HG03066 (cell line): Measurements from ENCODE around the gene DPP3.

Experiments used
- ATAC-seq: cut with Tn5 transposase; IDR thresholded peaks from one replicate; pipeline ENCODE4 v1.9.1; 2021; ENCODE audit warnings: low read depth; ENCODE audit not compliant: unreplicated experiment

DPP3 gene

GRCh38 chr11:66555416-66555815, 75.2 kb downstream of the DPP3 start:
- ATAC-seq = no peak

DNA sequence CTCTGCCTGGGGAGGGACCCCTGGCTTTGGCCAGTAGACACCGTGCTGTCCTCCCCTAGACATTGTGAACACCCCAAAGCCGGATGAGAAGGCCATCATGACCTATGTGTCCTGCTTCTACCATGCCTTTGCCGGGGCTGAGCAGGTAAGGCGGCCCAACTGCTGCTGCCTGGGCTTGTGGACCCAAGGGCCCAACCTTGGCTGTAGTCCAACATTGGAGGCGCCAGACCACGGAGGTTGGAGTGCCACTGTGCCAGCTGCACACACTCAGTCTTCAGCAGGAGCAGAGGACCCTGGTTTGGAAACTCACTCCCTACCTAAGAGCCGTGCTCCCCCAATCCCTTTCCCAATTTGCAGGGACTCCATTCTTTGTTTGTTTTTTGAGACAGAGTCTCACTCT, 75.9 kb downstream of the DPP3 start:
- no peak for ATAC-seq

DNA sequence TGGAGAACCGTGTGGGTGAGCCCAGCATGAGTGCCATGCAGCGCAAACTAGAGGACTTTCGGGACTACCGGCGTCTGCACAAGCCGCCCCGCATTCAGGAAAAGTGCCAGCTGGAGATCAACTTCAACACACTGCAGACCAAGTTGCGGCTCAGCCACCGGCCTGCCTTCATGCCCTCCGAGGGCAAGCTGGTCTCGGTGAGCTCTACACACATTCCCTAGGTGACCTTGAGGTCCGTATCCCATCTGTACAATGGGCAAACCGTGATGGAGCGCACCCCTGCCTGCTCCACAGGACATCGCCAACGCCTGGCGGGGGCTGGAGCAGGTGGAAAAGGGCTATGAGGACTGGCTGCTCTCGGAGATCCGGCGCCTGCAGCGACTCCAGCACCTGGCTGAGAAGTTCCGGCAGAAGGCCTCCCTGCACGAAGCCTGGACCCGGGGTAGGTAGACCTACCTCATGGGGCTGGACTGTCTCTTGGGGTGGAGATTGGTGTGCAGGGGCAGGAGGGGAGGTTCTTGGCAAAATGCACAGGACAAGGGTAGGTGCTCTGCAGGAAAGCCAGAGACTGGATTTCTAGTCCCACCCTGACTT, 77.6 kb downstream of the DPP3 start:
- ATAC-seq = no peak
